BLaER1 (cell line): Measurements from ENCODE around the gene SCNM1.
A peak's percentile ranks its signal among the peaks of the same experiment; 100 is the strongest.

Experiments
- H3K27ac ChIP-seq: shearing (Covaris generic); formaldehyde crosslinking; 2 replicates; pipeline ENCODE4 v1.8.1; 2022
- H3K27me3 ChIP-seq: shearing (Covaris generic); formaldehyde crosslinking; 2 replicates; pipeline ENCODE4 v1.8.1; 2022
- H3K36me3 ChIP-seq: shearing (Covaris generic); formaldehyde crosslinking; 2 replicates; pipeline ENCODE4 v1.8.1; 2022
- H3K4me1 ChIP-seq: shearing (Covaris generic); formaldehyde crosslinking; 2 replicates; pipeline ENCODE4 v1.8.1; 2022
- H3K4me2 ChIP-seq: shearing (Covaris generic); formaldehyde crosslinking; 2 replicates; pipeline ENCODE4 v1.8.1; 2022
- H3K4me3 ChIP-seq: shearing (Covaris generic); formaldehyde crosslinking; 2 replicates; pipeline ENCODE4 v1.8.1; 2022
- H3K9ac ChIP-seq: shearing (Covaris generic); formaldehyde crosslinking; 2 replicates; pipeline ENCODE4 v1.8.1; 2022
- H3K9me3 ChIP-seq: shearing (Covaris generic); formaldehyde crosslinking; 2 replicates; pipeline ENCODE4 v1.8.1; 2022
- H4K20me1 ChIP-seq: shearing (Covaris generic); formaldehyde crosslinking; 2 replicates; pipeline ENCODE4 v1.8.1; 2022
- Cebpa-rat ChIP-seq: shearing (Covaris generic); IDR thresholded peaks from 2 replicates; pipeline ENCODE4 v1.8.1; 2022

Gene SCNM1, protein sequence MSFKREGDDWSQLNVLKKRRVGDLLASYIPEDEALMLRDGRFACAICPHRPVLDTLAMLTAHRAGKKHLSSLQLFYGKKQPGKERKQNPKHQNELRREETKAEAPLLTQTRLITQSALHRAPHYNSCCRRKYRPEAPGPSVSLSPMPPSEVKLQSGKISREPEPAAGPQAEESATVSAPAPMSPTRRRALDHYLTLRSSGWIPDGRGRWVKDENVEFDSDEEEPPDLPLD

DNA sequence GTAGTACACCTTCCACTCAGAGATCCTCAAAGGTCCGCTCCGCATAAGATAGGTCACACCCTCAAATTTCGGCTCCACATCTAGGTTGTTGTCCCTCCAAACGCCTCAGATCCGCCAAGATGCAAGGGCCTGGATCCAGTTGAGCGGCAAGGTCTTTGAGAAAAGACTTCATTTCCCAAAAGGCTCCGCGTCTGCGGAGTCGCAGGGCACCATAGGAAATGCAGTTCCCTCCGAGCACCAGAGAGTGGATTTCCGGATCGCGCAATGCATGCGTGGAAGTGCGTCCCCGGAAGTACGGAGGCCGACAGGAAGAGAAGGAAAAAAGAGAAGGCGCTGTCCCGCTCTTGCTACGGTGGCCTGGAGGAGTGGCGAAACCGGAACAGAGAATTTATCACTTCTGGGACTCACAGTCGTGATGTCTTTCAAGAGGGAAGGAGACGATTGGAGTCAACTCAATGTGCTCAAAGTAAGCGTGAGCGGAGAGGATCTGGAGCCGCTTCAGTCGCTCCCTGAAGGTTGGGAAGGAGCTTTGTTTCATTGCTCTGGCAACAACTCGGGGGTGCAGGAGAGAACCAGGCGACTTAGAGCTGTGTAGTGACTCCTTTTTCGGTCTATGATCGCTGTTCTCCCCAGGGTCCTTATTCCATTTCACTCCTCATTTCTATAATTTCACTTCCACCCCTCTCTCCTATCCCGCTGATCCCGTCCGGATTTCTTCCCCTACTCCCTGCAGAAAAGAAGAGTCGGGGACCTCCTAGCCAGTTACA, at the start of gene SCNM1, which contains the start of gene LYSMD1:
SCNM1 (plus strand) TSS at position 407 of the 767 bp plus-strand sequence; CDS start at position 416, 9 bp downstream.
LYSMD1 (minus strand) TSS at position 165 of the 767 bp plus-strand sequence. CDS start 644 bp downstream, outside the sequence.
- H3K27ac ChIP-seq = peak within 1 kb of the TSS; percentile 79
- peak within 1 kb of the TSS; percentile 88 for H3K9ac ChIP-seq
- H3K4me2 ChIP-seq = peak within 1 kb of the TSS; percentile 85
- peaks cover 33% of the 10 kb centered on the region for H3K4me1 ChIP-seq
- TF ChIP-seq Cebpa-rat = no peak
- H3K27me3 ChIP-seq = no peaks in the 10 kb centered on the region
- H3K4me3 ChIP-seq = peak within 1 kb of the TSS; percentile 79
- H3K9me3 ChIP-seq = no peaks in the 10 kb centered on the region
- no peaks in the 10 kb centered on the region for H4K20me1 ChIP-seq
- H3K36me3 ChIP-seq = peaks cover 45% of the 10 kb centered on the region

DNA sequence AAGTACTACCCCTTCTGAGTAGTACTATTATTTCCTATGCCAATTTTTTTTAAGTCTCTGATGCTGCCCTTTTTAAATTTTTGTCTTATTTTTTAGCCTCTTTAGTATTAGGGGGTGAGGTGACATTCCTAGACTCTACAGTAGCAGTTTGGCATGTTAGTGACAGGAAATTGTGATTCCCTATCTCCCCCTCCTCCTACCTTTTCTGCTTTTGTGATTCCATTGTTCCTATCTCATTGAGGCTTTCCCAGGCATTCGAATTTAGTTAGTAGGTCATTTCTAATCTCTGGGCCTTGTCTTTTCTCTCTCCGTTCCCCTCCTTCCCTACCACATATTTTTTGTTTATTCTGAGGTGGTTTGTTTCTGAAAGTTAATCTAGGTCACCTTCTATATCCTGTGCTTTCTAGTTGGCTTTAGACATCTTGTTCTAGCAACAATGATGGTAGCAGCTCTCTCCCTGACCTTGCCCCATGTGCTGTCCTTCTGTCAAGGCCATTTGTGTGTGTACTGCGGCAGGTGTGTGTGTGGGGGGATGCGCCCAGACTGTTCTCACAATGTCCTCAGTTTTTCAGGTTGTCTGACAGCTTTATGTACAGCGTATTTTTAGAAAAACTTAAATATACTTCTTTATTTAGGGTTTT, 41.1 kb upstream of the SCNM1 start:
- Histone ChIP-seq H4K20me1 (no peaks in the 10 kb centered on the region), H3K4me2 (no peak overlapping the region), H3K27ac (no peak overlapping the region), H3K4me3 (no peak overlapping the region), H3K36me3 (no peaks in the 10 kb centered on the region), H3K4me1 (no peaks in the 10 kb centered on the region), H3K9me3 (no peaks in the 10 kb centered on the region), H3K27me3 (no peaks in the 10 kb centered on the region), H3K9ac (no peak overlapping the region)
- TF ChIP-seq Cebpa-rat = no peak

DNA sequence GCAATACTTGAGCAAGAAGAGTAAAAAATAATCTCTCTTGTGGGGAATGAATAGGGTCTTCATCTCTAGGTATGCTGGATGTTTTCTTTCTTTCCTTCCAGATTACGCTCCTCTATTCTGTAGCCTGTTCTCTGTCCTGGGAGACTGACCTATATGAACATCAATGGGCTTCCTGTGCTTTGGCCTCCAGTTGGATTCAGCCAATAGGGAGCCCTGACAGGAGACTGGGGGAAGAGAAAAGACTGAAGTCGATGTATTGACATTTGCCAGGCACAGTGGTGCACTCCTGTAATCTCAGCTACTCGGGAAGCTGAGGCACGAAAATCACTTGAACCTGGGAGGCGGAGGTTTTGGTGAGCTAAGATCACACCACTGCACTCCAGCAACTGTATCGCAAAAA, 37.1 kb upstream of the SCNM1 start:
- no peak overlapping the region for H3K27ac ChIP-seq
- H3K4me2 ChIP-seq = no peak overlapping the region
- H4K20me1 ChIP-seq = peaks cover 32% of the 10 kb centered on the region
- H3K4me3 ChIP-seq = no peak overlapping the region
- H3K4me1 ChIP-seq = 0 out of 2 replicates have a peak, but pooled peaks cover 4% of the 10 kb centered on the region
- TF ChIP-seq Cebpa-rat = no peak
- H3K36me3 ChIP-seq = peaks cover 33% of the 10 kb centered on the region
- no peaks in the 10 kb centered on the region for H3K9me3 ChIP-seq
- peaks cover 4% of the 10 kb centered on the region; the same call in 1 of the 2 replicates for H3K27me3 ChIP-seq
- H3K9ac ChIP-seq = no peak overlapping the region

DNA sequence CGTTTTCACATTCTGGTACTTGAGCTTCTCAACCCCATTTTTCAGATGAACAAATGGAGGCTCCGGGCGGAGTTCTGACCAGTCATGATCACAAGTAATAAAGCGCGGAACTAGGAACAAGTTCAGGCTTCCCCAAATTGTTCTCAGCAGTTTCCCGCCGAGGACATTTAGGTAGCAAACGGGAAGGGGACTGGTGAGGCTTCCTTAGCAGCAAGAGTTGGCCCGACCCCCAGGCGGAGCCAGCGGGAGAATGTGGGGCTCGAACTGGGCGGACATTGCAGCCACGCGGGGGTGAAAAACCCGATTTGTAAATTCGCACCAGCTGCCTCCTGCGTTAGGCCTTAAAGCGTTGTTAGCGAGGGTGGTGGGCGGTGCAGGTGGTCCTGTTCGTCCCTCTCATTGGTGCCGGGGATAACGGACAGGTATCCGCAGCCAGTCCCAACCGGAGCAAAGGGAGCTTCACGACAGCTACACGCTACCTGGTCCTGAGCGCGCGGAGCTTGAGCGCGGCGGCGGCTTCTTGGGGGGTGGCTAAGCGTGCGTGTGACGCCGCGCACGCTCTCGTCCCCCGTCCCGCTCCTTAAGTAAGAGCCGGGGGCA, 34.9 kb upstream of the SCNM1 start:
- Histone ChIP-seq H3K9me3 (no peaks in the 10 kb centered on the region), H3K4me2 (peak overlapping the region; percentile 46), H3K36me3 (peaks cover 56% of the 10 kb centered on the region), H3K4me3 (no peak overlapping the region; the same call in 1 of the 2 replicates), H3K27ac (peak overlapping the region; percentile 5; the same call in 1 of the 2 replicates), H3K4me1 (0 out of 2 replicates have a peak, but pooled peaks cover 4% of the 10 kb centered on the region), H3K27me3 (peaks cover 4% of the 10 kb centered on the region; the same call in 1 of the 2 replicates), H3K9ac (peak overlapping the region; percentile 18; the same call in 1 of the 2 replicates), H4K20me1 (peaks cover 54% of the 10 kb centered on the region)
- no peak for TF ChIP-seq Cebpa-rat

DNA sequence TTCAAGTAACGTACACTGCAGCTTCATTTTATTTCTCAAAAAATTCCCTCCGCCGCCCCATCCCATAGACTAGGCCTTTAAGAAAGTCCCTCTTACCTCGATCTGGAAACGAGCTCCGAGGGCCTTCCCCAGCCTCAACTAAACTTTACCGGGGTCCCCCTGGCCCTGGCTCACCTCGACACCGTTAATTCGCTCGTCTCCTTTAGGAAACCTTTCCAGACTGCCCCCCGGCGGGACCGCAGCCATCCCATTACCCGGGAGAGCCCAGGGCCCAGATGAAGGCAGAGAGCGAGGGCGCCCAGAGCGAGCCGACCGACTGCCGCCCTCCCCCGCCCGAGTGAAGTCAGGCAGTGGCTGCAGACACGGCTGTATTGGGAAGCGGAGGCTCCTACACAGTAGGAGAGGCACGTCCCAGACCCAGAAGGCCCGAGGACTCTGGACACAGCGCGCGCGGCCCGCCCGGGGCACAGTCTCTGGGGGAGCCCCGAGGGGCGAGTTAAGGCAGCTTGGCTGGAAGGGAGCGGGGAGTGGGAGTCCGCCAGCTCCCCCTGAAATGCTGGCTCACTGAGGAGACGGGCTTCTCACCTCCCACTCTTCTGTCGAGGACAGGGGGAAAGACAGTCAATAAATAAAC, 34.1 kb upstream of the SCNM1 start:
- H3K4me3 ChIP-seq = no peak overlapping the region

DNA sequence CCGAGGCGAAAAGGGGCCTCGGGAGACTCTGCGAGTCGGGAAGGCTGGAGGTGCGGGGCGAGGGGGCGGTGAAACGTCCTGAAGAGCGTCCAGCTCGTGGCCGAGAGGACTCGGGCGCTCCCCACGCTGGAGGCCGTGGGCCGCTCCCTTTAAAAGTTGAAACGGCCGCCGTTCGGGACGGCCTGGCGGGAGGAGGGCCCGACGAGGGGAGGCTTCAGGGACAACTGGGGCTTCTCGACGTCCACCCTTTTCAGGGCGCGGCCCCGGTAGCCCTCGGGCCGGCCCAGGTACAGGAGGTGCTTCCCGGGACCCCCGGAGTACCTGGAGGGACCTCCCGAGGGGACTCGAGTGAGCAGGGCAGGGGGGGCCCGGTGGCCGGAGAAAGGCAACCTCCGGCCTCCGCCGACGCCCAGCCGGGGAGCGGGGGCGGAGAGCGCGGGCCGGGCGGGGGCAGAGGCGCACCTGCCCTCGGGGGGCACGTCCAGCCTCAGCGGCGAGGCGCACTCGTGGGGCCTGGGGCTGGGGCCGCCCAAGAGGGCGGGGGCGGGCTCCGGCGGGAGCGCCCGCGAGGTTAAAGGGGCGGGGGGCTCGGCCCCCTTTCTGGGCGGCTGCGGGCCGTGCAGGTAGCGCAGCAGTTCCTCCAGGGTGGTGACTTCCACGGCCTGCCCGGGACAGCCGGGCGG, 33.5 kb upstream of the SCNM1 start:
- no peak overlapping the region for H3K4me2 ChIP-seq
- no peak overlapping the region for H3K9ac ChIP-seq
- H3K4me3 ChIP-seq = no peak overlapping the region

More for the DNA sequence above, 34.1 kb upstream of the SCNM1 start:
- H3K27ac ChIP-seq = no peak overlapping the region
- 0 out of 2 replicates have a peak, but pooled peaks cover 4% of the 10 kb centered on the region for H3K4me1 ChIP-seq
- peak overlapping the region; percentile 46 for H3K4me2 ChIP-seq
- H4K20me1 ChIP-seq = peaks cover 61% of the 10 kb centered on the region
- peaks cover 64% of the 10 kb centered on the region for H3K36me3 ChIP-seq
- no peak overlapping the region for H3K9ac ChIP-seq
- TF ChIP-seq Cebpa-rat = no peak
- H3K9me3 ChIP-seq = no peaks in the 10 kb centered on the region
- H3K27me3 ChIP-seq = peaks cover 4% of the 10 kb centered on the region; the same call in 1 of the 2 replicates

DNA sequence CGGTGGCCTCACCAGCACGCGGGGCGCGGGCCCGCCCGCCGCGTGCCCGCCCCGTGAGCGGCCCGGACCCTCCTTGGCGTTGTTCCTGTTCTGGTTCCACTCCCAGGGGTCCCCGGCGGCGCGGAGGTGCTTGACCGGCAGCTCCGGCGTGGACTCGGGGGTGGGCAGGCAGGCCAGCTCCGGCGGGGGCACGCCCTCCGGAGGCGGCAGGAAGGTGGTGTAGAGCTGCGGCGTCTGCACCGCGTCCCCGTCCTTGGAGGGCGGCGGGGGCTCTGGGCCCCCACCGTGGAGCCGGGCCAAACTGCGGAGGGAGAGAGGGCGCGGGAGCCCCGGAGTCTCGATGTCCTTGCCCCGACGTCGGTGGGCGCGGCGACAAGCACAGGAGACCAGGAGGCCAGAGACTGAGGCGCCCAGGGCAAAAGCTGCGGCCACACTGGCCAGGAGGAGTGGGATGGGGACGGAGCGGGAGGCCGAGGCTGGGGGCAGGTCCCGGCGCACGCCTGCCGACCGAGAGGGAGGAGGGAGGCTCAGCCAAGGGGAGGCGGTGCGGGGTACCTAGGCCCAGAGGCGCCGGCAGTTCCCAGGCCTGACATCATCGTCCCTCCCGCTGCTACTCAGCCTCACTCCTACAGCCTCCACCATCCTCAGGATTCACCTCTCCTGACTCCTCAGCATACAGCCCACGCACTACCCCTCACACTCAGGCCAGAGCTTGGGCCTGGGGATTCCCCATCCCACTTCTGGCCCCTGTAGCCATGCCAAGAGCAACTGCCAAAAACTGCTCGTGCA, 32.7 kb upstream of the SCNM1 start:
- Histone ChIP-seq H3K27me3 (peaks cover 4% of the 10 kb centered on the region; the same call in 1 of the 2 replicates), H3K9ac (no peak overlapping the region), H3K4me3 (no peak overlapping the region), H4K20me1 (peaks cover 71% of the 10 kb centered on the region), H3K36me3 (peaks cover 77% of the 10 kb centered on the region), H3K9me3 (no peaks in the 10 kb centered on the region), H3K4me2 (no peak overlapping the region), H3K27ac (no peak overlapping the region), H3K4me1 (0 out of 2 replicates have a peak, but pooled peaks cover 11% of the 10 kb centered on the region)
- no peak for TF ChIP-seq Cebpa-rat

More for the DNA sequence above, 33.5 kb upstream of the SCNM1 start:
- TF ChIP-seq Cebpa-rat = no peak
- peaks cover 70% of the 10 kb centered on the region for H3K36me3 ChIP-seq
- H3K27me3 ChIP-seq = peaks cover 4% of the 10 kb centered on the region; the same call in 1 of the 2 replicates
- H3K4me1 ChIP-seq = 0 out of 2 replicates have a peak, but pooled peaks cover 4% of the 10 kb centered on the region
- peaks cover 63% of the 10 kb centered on the region for H4K20me1 ChIP-seq
- no peak overlapping the region for H3K27ac ChIP-seq
- H3K9me3 ChIP-seq = no peaks in the 10 kb centered on the region

DNA sequence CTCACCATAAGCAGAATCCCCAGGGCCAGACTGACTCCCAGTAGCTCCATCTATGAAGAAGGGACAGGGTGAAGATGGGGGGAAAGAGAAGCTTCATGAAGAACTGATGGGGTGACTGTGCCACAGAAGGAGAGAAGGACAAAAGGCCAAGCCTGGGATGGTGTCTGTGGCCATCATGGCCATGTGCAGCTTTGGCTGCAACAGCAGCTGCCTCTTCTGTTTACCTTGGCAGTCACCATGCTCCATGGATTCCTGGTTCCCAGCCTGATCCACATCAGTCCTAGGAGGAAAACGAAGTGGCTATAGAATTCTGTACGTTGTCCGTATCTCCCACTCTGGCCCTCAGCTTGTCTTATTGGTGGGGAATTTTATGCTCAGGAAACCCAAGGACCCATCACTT, 31.5 kb upstream of the SCNM1 start:
- peaks cover 4% of the 10 kb centered on the region; the same call in 1 of the 2 replicates for H3K27me3 ChIP-seq
- H3K9me3 ChIP-seq = no peaks in the 10 kb centered on the region
- H3K27ac ChIP-seq = no peak overlapping the region
- no peak for TF ChIP-seq Cebpa-rat
- H3K36me3 ChIP-seq = peaks cover 89% of the 10 kb centered on the region
- H4K20me1 ChIP-seq = peaks cover 82% of the 10 kb centered on the region
- H3K4me3 ChIP-seq = no peak overlapping the region
- no peak overlapping the region for H3K9ac ChIP-seq
- no peak overlapping the region for H3K4me2 ChIP-seq
- H3K4me1 ChIP-seq = 0 out of 2 replicates have a peak, but pooled peaks cover 11% of the 10 kb centered on the region
